CD4-positive, CD25-positive, alpha-beta regulatory T cell (primary cell): ENCODE results near the gene ATP9B. TPM values are rescaled to one million over a fixed set of nuclear protein-coding genes. Genes with fewer than 3 reads are reported as not detected.
"Not testable (repeated sequence)": the region's sequence is repeated elsewhere in the genome, so short reads cannot be mapped to it uniquely, and the experiment has no call there.

Experiments used
- ATAC-seq, 2 donors: fragments of 150-1000 bp; cut with Tn5 transposase; one replicate each; pipeline ENCODE4 v1.10.0; 2021; ENCODE audit warnings: low read depth in 2 of 2, moderate number of reproducible peaks in 2 of 2, moderate library complexity in 1 of 2
- DNase-seq, 3 donors: peaks; one replicate each; pipeline versions ENCODE4 v3.0.0 to v3.0.0-alpha.2; 2012 to 2022; ENCODE audit warnings: mixed read lengths in 1 of 3
- H3K27ac ChIP-seq: one replicate; pipeline ENCODE4 v1.7.0; 2013; ENCODE audit warnings: mild to moderate bottlenecking, low read length; ENCODE audit not compliant: insufficient read depth, poor library complexity, severe bottlenecking
- H3K27me3 ChIP-seq: one replicate; pipeline ENCODE4 v1.7.0; 2013; ENCODE audit warnings: low read length; ENCODE audit not compliant: control insufficient read depth, insufficient read depth
- H3K36me3 ChIP-seq: one replicate; pipeline ENCODE4 v1.7.0; 2013; ENCODE audit warnings: mild to moderate bottlenecking, low read length, moderate library complexity; ENCODE audit not compliant: control insufficient read depth, insufficient read depth
- H3K4me1 ChIP-seq: 2 replicates; pipeline ENCODE4 v1.7.0; 2013; ENCODE audit warnings: mild to moderate bottlenecking, low read length; ENCODE audit not compliant: insufficient read depth, control insufficient read depth, poor library complexity, severe bottlenecking
- H3K4me3 ChIP-seq: one replicate; pipeline ENCODE4 v1.7.0; 2013; ENCODE audit warnings: low read depth, mild to moderate bottlenecking, low read length, moderate library complexity
- H3K9me3 ChIP-seq, 2 experiments: 1 replicate in 1 of 2; 2 replicates in 1 of 2; pipeline ENCODE4 v1.7.0; 2013; ENCODE audit warnings: low read length in 2 of 2, mild to moderate bottlenecking in 1 of 2, moderate library complexity in 1 of 2; ENCODE audit not compliant: control insufficient read depth in 2 of 2
- H3K27ac Mint-ChIP-seq, 3 donors: one replicate each; pipeline ENCODE4 v1.8.0; 2020 to 2022; ENCODE audit warnings: mild to moderate bottlenecking in 3 of 3, mixed read lengths in 3 of 3, moderate library complexity in 2 of 3
- H3K27me3 Mint-ChIP-seq: one replicate; pipeline ENCODE4 v1.8.0; 2022; ENCODE audit warnings: mild to moderate bottlenecking, mixed read lengths
- H3K36me3 Mint-ChIP-seq: one replicate; pipeline ENCODE4 v1.8.0; 2020; ENCODE audit warnings: mixed read lengths
- H3K4me1 Mint-ChIP-seq, 4 donors: one replicate each; pipeline ENCODE4 v1.8.0; 2020 to 2022; ENCODE audit warnings: mixed read lengths in 4 of 4, mild to moderate bottlenecking in 1 of 4
- H3K4me3 Mint-ChIP-seq, 4 donors: one replicate each; pipeline ENCODE4 v1.8.0; 2020 to 2022; ENCODE audit warnings: mild to moderate bottlenecking in 4 of 4, mixed read lengths in 4 of 4, moderate library complexity in 3 of 4
- H3K9me3 Mint-ChIP-seq, 7 donors: one replicate each; pipeline ENCODE4 v1.8.0; 2020 to 2022; ENCODE audit warnings: mixed read lengths in 7 of 7, mild to moderate bottlenecking in 3 of 7, moderate library complexity in 2 of 7
- polyA plus RNA-seq, 4 donors: library from polyadenylated mRNA; unstranded; fragments of 300-500 nt; fragmentation: Illumina TruSeq; gene quantifications; one replicate each; pipeline ENCODE4 v1.2.3, GENCODE V29; 2021
- total RNA-seq: library from RNA; stranded (reverse); gene quantifications from one replicate; pipeline ENCODE4 v1.2.3, GENCODE V29; 2022

The ATP9B gene
- total and polyA plus RNA-seq, 5 donors from 2014 or later, result 14.1 to 75.3 (median 17.6) TPM

GRCh38 chr18:79326413-79327198 is 257.4 kb downstream of the ATP9B start:
- peaks cover 33% of the 10 kb centered on the region for H3K36me3 Mint-ChIP-seq
- no peak overlapping the region for H3K4me3 Mint-ChIP-seq
- Histone ChIP-seq H3K27ac (no peak overlapping the region), H3K36me3 (peaks cover 29% of the 10 kb centered on the region), H3K9me3 (no peaks in the 10 kb centered on the region), H3K4me3 (no peak overlapping the region), H3K4me1 (no peaks in the 10 kb centered on the region), H3K27me3 (no peaks in the 10 kb centered on the region)
- ATAC-seq, result no peak
- peaks cover 0 to 5% (median 2%) of the 10 kb centered on the region in 4 donors for H3K4me1 Mint-ChIP-seq
- H3K27ac Mint-ChIP-seq, result peak overlapping the region in 1 of 3 donors; percentile 13
- no peak for DNase-seq
- peaks cover 0 to 3% (median 2%) of the 10 kb centered on the region in 7 donors for H3K9me3 Mint-ChIP-seq
- H3K27me3 Mint-ChIP-seq, result no peaks in the 10 kb centered on the region

DNA sequence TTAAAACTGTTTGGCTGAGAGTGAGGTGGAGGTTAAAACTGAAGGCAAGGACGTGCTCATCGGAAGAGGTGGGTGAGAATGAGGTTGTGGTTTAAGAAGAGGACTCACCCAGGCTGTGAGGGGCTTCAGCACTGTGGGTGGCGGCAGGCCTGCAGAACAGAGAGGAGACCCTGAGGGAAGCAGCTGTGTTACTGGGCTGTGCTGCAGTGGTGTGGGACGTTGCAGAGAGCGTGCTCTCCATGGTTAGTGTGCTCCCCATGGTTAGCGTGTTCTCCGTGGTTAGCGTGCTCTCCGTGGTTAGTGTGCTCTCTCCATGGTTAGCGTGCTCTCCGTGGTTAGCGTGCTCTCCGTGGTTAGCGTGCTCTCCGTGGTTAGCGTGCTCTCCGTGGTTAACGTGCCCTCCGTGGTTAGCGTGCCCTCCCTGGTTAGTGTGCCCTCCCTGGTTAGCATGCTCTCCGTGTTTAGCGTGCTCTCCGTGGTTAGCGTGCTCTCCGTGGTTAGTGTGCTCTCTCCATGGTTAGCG is 258.1 kb downstream of the ATP9B start:
- H3K4me3 Mint-ChIP-seq, result no peak overlapping the region
- H3K36me3 Mint-ChIP-seq, result peaks cover 27% of the 10 kb centered on the region
- H3K27me3 Mint-ChIP-seq, result no peaks in the 10 kb centered on the region

GRCh38 chr18:79327915-79328314 is 258.7 kb downstream of the ATP9B start:
- H3K27ac Mint-ChIP-seq, H3K4me1 Mint-ChIP-seq, DNase-seq, ATAC-seq, H3K27ac ChIP-seq, H3K27me3 Mint-ChIP-seq, H3K9me3 ChIP-seq, H3K27me3 ChIP-seq, H3K4me3 Mint-ChIP-seq, H3K4me1 ChIP-seq, H3K4me3 ChIP-seq, H3K9me3 Mint-ChIP-seq: not testable (repeated sequence)
- peaks cover 30% of the 10 kb centered on the region for H3K36me3 Mint-ChIP-seq
- peaks cover 32% of the 10 kb centered on the region for H3K36me3 ChIP-seq

More for the DNA sequence above, 258.1 kb downstream of the ATP9B start:
- Mint-ChIP-seq H3K9me3 (peaks cover 0 to 3% (median 2%) of the 10 kb centered on the region in 7 donors), H3K27ac (no peak overlapping the region), H3K4me1 (peaks cover 0 to 5% (median under 1%) of the 10 kb centered on the region in 4 donors)
- Histone ChIP-seq H3K4me3 (no peak overlapping the region), H3K4me1 (no peaks in the 10 kb centered on the region), H3K27ac (no peak overlapping the region), H3K27me3 (no peaks in the 10 kb centered on the region), H3K9me3 (no peaks in the 10 kb centered on the region), H3K36me3 (peaks cover 31% of the 10 kb centered on the region)
- ATAC-seq (no peak), DNase-seq (no peak)

DNA sequence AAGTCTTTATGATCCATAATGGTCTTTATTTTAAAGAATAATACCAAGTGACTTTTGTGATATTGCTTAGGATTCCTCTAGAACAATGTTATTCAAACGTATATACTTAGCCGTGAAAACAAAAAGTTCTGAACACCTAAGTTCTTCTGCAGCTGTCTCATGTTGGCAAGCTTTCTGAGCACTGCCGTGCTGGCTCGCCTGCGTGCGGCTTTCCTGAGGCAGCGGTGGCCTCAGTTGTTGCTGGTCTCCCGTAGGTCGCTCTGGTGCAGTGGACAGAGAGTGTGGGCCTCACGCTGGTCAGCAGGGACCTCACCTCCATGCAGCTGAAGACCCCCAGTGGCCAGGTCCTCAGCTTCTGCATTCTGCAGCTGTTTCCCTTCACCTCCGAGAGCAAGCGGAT is 259.7 kb downstream of the ATP9B start:
- Histone ChIP-seq H3K27me3 (no peaks in the 10 kb centered on the region), H3K4me1 (no peaks in the 10 kb centered on the region), H3K4me3 (no peak overlapping the region), H3K9me3 (no peaks in the 10 kb centered on the region), H3K27ac (no peak overlapping the region), H3K36me3 (peaks cover 35% of the 10 kb centered on the region)
- Mint-ChIP-seq H3K27me3 (no peaks in the 10 kb centered on the region), H3K9me3 (peaks cover 0 to 2% (median 2%) of the 10 kb centered on the region in 7 donors), H3K4me1 (peaks cover 0 to 5% (median under 1%) of the 10 kb centered on the region in 4 donors), H3K4me3 (no peak overlapping the region), H3K36me3 (peaks cover 32% of the 10 kb centered on the region), H3K27ac (no peak overlapping the region)
- DNase-seq (no peak), ATAC-seq (no peak)

GRCh38 chr18:79329786-79330185 is 260.6 kb downstream of the ATP9B start:
- ATAC-seq (no peak), DNase-seq (no peak)
- Histone ChIP-seq H3K4me1 (no peaks in the 10 kb centered on the region), H3K4me3 (no peak overlapping the region), H3K36me3 (peaks cover 35% of the 10 kb centered on the region), H3K27ac (no peak overlapping the region), H3K9me3 (no peaks in the 10 kb centered on the region), H3K27me3 (no peaks in the 10 kb centered on the region)
- Mint-ChIP-seq H3K4me3 (no peak overlapping the region), H3K9me3 (peaks cover 0 to 2% (median 2%) of the 10 kb centered on the region in 7 donors), H3K27ac (no peak overlapping the region), H3K36me3 (peaks cover 30% of the 10 kb centered on the region), H3K4me1 (peaks cover 0 to 2% (median 0%) of the 10 kb centered on the region in 4 donors), H3K27me3 (no peaks in the 10 kb centered on the region)

DNA sequence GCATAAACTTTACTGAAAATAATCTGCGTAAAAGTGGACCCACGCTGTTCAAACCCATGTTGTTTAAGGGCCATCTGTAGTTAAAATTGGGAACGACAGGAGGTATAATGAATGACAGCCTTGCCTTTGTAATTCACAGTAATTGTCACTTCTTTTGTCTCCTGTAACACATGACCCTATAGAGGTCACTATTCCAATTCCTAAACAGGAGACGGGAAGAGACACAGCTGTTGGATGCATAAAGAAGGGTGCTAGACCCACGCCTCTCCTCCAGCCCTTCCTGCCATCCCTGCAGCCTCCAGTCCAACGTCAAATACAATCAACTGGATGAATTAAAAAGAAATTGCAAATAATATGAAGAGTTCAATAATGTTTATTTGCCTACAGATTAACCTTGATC is 263.5 kb downstream of the ATP9B start:
- H3K27me3 ChIP-seq, result no peaks in the 10 kb centered on the region
- H3K4me3 Mint-ChIP-seq, result no peak overlapping the region
- no peak overlapping the region for H3K27ac Mint-ChIP-seq
- H3K36me3 ChIP-seq, result peaks cover 52% of the 10 kb centered on the region
- H3K36me3 Mint-ChIP-seq, result peaks cover 41% of the 10 kb centered on the region
- no peaks in the 10 kb centered on the region for H3K4me1 Mint-ChIP-seq
- no peaks in the 10 kb centered on the region for H3K4me1 ChIP-seq
- H3K9me3 ChIP-seq, result no peaks in the 10 kb centered on the region
- ATAC-seq (no peak), DNase-seq (no peak)
- no peaks in the 10 kb centered on the region for H3K27me3 Mint-ChIP-seq
- no peak overlapping the region for H3K4me3 ChIP-seq
- peaks cover 0 to 1% (median 0%) of the 10 kb centered on the region in 7 donors for H3K9me3 Mint-ChIP-seq
- H3K27ac ChIP-seq, result no peak overlapping the region

- Histone ChIP-seq H3K4me3 (no peak overlapping the region), H3K27me3 (no peaks in the 10 kb centered on the region), H3K36me3 (peaks cover 56% of the 10 kb centered on the region), H3K4me1 (no peaks in the 10 kb centered on the region), H3K27ac (no peak overlapping the region), H3K9me3 (no peaks in the 10 kb centered on the region)
- DNase-seq (no peak), ATAC-seq (no peak)
- Mint-ChIP-seq H3K4me1 (no peaks in the 10 kb centered on the region), H3K4me3 (no peak overlapping the region), H3K27ac (no peak overlapping the region), H3K36me3 (peaks cover 42% of the 10 kb centered on the region), H3K9me3 (peaks cover 0 to under 1% (median 0%) of the 10 kb centered on the region in 7 donors), H3K27me3 (no peaks in the 10 kb centered on the region)
Measured at GRCh38 chr18:79333046-79333445, 263.9 kb downstream of the ATP9B start.
